RWPE2 (cell line): ENCODE measurements around the gene SPTBN4.

Experiments
- ATAC-seq: fragments of 200-7000 bp; cut with Tn5 transposase; 3 replicates; pipeline ENCODE4 v1.9.1; 2021; ENCODE audit warnings: low read depth
- DNase-seq: peaks from one replicate; pipeline ENCODE4 v3.0.0-alpha.2; 2020; ENCODE audit warnings: low spot score
- H3K27ac ChIP-seq: fragments of 450-650 bp; 2 replicates; pipeline ENCODE4 v1.5.1; 2017; ENCODE audit warnings: mild to moderate bottlenecking; ENCODE audit not compliant: poor library complexity, severe bottlenecking
- H3K27me3 ChIP-seq: fragments of 250-450 bp; sonication (Bioruptor Pico); 2 replicates; pipeline ENCODE4 v1.5.1; 2021; ENCODE audit warnings: mild to moderate bottlenecking, moderate library complexity; ENCODE audit not compliant: insufficient read depth, poor library complexity, severe bottlenecking
- H3K36me3 ChIP-seq: fragments of 250-450 bp; sonication (Bioruptor Pico); 2 replicates; pipeline ENCODE4 v1.5.1; 2020; ENCODE audit warnings: low read depth, mild to moderate bottlenecking, moderate library complexity
- H3K4me1 ChIP-seq: fragments of 250-450 bp; sonication (Bioruptor Pico); 2 replicates; pipeline ENCODE4 v1.5.1; 2021; ENCODE audit warnings: mild to moderate bottlenecking, moderate library complexity; ENCODE audit not compliant: insufficient read depth, poor library complexity, severe bottlenecking
- H3K4me3 ChIP-seq: fragments of 250-450 bp; sonication (Bioruptor Pico); 2 replicates; pipeline ENCODE4 v1.5.1; 2021; ENCODE audit warnings: mild to moderate bottlenecking, moderate library complexity; ENCODE audit not compliant: severe bottlenecking
- H3K9me3 ChIP-seq: fragments of 250-450 bp; sonication (Bioruptor Pico); 2 replicates; pipeline ENCODE4 v1.5.1; 2021; ENCODE audit warnings: mild to moderate bottlenecking, moderate library complexity; ENCODE audit not compliant: severe bottlenecking
- TF ChIP-seq, protein P1 (sequence below): fragments of 450-650 bp; IDR thresholded peaks from one replicate; pipeline ENCODE4 v1.5.1; 2017; ENCODE audit warnings: mild to moderate bottlenecking, moderate library complexity; ENCODE audit not compliant: poor library complexity, severe bottlenecking

SPTBN4 gene

DNA sequence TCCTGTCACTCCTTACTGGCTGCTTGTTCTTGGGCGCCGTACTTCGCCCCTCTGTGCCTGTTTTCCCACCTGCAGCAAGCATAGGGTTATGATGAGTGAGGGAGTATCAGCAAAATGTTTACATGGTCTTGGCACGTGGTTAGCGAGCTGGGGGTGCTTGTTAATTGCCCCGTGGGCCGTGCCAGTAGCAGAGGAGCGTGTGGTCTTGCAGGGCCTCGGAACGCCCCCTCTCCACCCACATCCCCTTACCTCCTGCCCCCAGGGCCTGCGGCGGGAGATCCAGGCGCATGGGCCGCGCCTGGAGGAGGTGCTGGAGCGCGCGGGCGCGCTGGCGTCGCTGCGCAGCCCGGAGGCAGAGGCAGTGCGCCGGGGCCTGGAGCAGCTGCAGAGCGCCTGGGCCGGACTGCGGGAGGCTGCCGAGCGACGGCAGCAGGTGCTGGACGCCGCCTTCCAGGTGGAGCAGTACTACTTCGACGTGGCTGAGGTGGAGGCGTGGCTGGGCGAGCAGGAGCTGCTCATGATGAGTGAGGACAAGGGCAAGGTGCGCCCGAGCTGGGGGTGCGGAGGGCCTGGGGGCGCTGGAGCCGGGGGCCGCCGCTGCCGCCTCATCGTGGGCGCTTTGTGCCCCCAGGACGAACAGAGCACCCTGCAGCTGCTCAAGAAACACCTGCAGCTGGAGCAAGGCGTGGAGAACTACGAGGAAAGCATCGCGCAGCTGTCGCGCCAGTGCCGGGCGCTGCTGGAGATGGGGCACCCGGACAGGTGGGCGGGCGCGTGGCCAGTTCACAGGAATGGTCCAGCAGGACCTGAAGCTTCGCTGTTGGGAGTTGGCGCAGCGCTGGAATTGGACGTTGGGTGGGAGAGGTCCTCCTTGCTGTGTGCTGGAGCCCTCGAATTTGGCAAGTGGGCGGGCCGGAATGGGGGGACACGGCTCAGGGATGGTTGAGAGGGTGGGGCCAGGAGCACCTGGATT is 87.4 kb downstream of the SPTBN4 start:
- Histone ChIP-seq H3K4me3 (no peak overlapping the region), H3K27me3 (peaks cover 27% of the 10 kb centered on the region), H3K27ac (no peak overlapping the region), H3K36me3 (no peaks in the 10 kb centered on the region), H3K4me1 (no peaks in the 10 kb centered on the region), H3K9me3 (no peaks in the 10 kb centered on the region)
- DNase-seq (no peak), ATAC-seq (no peak; the same call in 2 of the 3 replicates)
- TF ChIP-seq, protein P1, sequence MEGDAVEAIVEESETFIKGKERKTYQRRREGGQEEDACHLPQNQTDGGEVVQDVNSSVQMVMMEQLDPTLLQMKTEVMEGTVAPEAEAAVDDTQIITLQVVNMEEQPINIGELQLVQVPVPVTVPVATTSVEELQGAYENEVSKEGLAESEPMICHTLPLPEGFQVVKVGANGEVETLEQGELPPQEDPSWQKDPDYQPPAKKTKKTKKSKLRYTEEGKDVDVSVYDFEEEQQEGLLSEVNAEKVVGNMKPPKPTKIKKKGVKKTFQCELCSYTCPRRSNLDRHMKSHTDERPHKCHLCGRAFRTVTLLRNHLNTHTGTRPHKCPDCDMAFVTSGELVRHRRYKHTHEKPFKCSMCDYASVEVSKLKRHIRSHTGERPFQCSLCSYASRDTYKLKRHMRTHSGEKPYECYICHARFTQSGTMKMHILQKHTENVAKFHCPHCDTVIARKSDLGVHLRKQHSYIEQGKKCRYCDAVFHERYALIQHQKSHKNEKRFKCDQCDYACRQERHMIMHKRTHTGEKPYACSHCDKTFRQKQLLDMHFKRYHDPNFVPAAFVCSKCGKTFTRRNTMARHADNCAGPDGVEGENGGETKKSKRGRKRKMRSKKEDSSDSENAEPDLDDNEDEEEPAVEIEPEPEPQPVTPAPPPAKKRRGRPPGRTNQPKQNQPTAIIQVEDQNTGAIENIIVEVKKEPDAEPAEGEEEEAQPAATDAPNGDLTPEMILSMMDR = no peak

DNA sequence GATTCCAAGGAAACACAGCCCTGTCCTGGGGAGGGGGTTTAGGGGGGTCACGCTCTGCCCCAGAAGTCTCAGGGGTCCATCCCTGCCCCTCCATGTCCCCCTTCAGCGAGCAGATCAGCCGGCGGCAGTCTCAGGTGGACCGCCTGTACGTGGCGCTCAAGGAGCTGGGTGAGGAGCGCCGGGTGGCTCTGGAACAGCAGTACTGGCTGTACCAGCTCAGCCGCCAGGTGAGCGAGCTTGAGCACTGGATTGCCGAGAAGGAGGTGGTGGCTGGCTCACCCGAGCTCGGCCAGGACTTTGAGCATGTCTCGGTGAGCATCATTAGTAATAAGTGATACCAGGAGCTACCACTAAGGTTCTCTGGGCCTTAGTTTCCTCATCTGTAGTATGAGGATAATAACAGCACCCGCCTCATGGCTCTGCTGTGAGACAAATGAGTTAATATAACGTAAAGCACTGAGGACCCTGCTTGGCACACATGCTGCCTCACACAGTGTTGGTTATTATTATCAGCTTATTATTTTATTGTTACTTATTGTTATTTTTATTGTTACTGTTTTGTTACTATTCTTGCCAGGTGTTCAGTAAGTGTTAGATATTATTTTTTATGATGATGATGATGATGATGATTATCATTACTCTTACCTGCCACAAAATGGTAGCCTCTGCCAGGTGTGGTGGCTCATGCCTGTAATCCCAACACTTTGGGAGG is 89.3 kb downstream of the SPTBN4 start:
- no peak for DNase-seq
- TF ChIP-seq, protein P1 = no peak
- no peak overlapping the region for H3K4me3 ChIP-seq

GRCh38 chr19:40556953-40557530 is 90.2 kb downstream of the SPTBN4 start:
- TF ChIP-seq, protein P1 = no peak
- Histone ChIP-seq H3K36me3 (no peaks in the 10 kb centered on the region), H3K27me3 (peaks cover 33% of the 10 kb centered on the region)

More for the DNA sequence above, 89.3 kb downstream of the SPTBN4 start:
- Histone ChIP-seq H3K27ac (no peak overlapping the region), H3K4me1 (no peaks in the 10 kb centered on the region), H3K9me3 (no peaks in the 10 kb centered on the region), H3K36me3 (no peaks in the 10 kb centered on the region), H3K27me3 (peaks cover 30% of the 10 kb centered on the region)
- peak; percentile 23; the same call in 1 of the 3 replicates for ATAC-seq

GRCh38 chr19:40559394-40559793 is 92.6 kb downstream of the SPTBN4 start:
- TF ChIP-seq, protein P1 = no peak
- H3K27me3 ChIP-seq = peaks cover 19% of the 10 kb centered on the region
- ATAC-seq (no peak), DNase-seq (no peak)
- no peak overlapping the region for H3K27ac ChIP-seq
- H3K9me3 ChIP-seq = no peaks in the 10 kb centered on the region
- no peaks in the 10 kb centered on the region for H3K4me1 ChIP-seq
- no peaks in the 10 kb centered on the region for H3K36me3 ChIP-seq
- no peak overlapping the region for H3K4me3 ChIP-seq

More at GRCh38 chr19:40556953-40557530, 90.2 kb downstream of the SPTBN4 start:
- Histone ChIP-seq H3K4me1 (no peaks in the 10 kb centered on the region), H3K27ac (no peak overlapping the region), H3K9me3 (no peaks in the 10 kb centered on the region), H3K4me3 (no peak overlapping the region)
- DNase-seq (no peak), ATAC-seq (no peak)
